Caco-2 (cell line): Measurements from ENCODE around the gene BCAS3. TPM values are rescaled to one million over a fixed set of nuclear protein-coding genes. Genes with fewer than 3 reads are reported as not detected.

Source experiments
- BruUV-seq: library from RNA; stranded (reverse); fragments of 400-500 nt; replicated peaks from 2 replicates; lab custom pipeline; 2021; lab: Mats Ljungman, UMichigan
- CTCF ChIA-PET: fragments of 300-600 bp; sonication (Branson Sonifier 250); formaldehyde crosslinking; loops from one replicate; lab custom pipeline; 2022; ENCODE audit warnings: antibody characterized with exemption; lab: Charles Lee
- POLR2A ChIA-PET: fragments of 300-600 bp; sonication (Branson Sonifier 250); formaldehyde crosslinking; loops from one replicate; lab custom pipeline; 2022; ENCODE audit warnings: antibody characterized with exemption; lab: Charles Lee
- DNase-seq, 2 experiments: peaks; one replicate each; pipeline versions ENCODE4 v3.0.0 to v3.0.0-alpha.2; 2020 to 2022
- H3K27me3 ChIP-seq: replicated peaks from 2 replicates; pipeline ENCODE4 v1.6.0; 2011; ENCODE audit warnings: low read length; ENCODE audit not compliant: control insufficient read depth, insufficient read depth
- H3K36me3 ChIP-seq: 2 replicates; pipeline ENCODE4 v1.5.1; 2011; ENCODE audit warnings: low read length; ENCODE audit not compliant: control insufficient read depth, insufficient read depth
- H3K4me1 ChIP-seq: fragments of 250-450 bp; sonication (Bioruptor Pico); 2 replicates; pipeline ENCODE4 v1.5.1; 2020; ENCODE audit warnings: mild to moderate bottlenecking
- H3K4me3 ChIP-seq: 2 replicates; pipeline ENCODE4 v1.5.1; 2011; ENCODE audit warnings: low read depth, mild to moderate bottlenecking, control low read depth, low read length
- H3K9me3 ChIP-seq: fragments of 250-450 bp; sonication (Bioruptor Pico); 2 replicates; pipeline ENCODE4 v1.5.1; 2020; ENCODE audit warnings: mild to moderate bottlenecking, moderate library complexity
- H3K27ac Mint-ChIP-seq: one replicate; pipeline ENCODE4 v1.8.0; 2022; ENCODE audit warnings: mixed read lengths; ENCODE audit not compliant: unreplicated experiment
- H3K27me3 Mint-ChIP-seq: one replicate; pipeline ENCODE4 v1.8.0; 2022; ENCODE audit warnings: mixed read lengths; ENCODE audit not compliant: insufficient read depth, unreplicated experiment
- H3K36me3 Mint-ChIP-seq: one replicate; pipeline ENCODE4 v1.8.0; 2022; ENCODE audit warnings: mild to moderate bottlenecking, mixed read lengths; ENCODE audit not compliant: insufficient read depth, unreplicated experiment
- H3K4me1 Mint-ChIP-seq: one replicate; pipeline ENCODE4 v1.8.0; 2022; ENCODE audit warnings: low read depth, mixed read lengths; ENCODE audit not compliant: unreplicated experiment
- H3K4me3 Mint-ChIP-seq: one replicate; pipeline ENCODE4 v1.8.0; 2022; ENCODE audit warnings: mild to moderate bottlenecking, moderate library complexity, mixed read lengths; ENCODE audit not compliant: unreplicated experiment
- H3K9me3 Mint-ChIP-seq: one replicate; pipeline ENCODE4 v1.8.0; 2022; ENCODE audit warnings: mixed read lengths; ENCODE audit not compliant: unreplicated experiment
- CTCF ChIP-seq, 2 experiments: fragments of 200-600 bp in 1 of 2; IDR thresholded peaks; 1 replicate in 1 of 2; 2 replicates in 1 of 2; pipeline versions ENCODE4 v1.5.1 to v1.8.0; 2011 to 2022; ENCODE audit warnings: antibody characterized with exemption in 1 of 2, control low read depth in 1 of 2, inconsistent platforms in 1 of 2, low read depth in 1 of 2, low read length in 1 of 2, mild to moderate bottlenecking in 1 of 2, moderate library complexity in 1 of 2; ENCODE audit not compliant: insufficient read depth in 1 of 2, severe bottlenecking in 1 of 2, unreplicated experiment in 1 of 2
- intact Hi-C: fragments of 100-400 bp; cut with micrococcal nuclease; formaldehyde crosslinking; loops from one replicate; pipeline ENCODE4 v1.10.0; 2022; ENCODE audit not compliant: unreplicated experiment
- total RNA-seq: library from RNA; stranded (reverse); gene quantifications from 2 replicates; pipeline ENCODE4 v1.2.3, GENCODE V29; 2022

BCAS3 gene
- total RNA-seq, 1 experiment from 2014 or later, result 44.1 TPM

- Histone ChIP-seq H3K4me3 (no peak overlapping the region), H3K27me3 (no peaks in the 10 kb centered on the region), H3K36me3 (no peaks in the 10 kb centered on the region), H3K9me3 (no peaks in the 10 kb centered on the region), H3K4me1 (peaks cover 5% of the 10 kb centered on the region; the same call in 1 of the 2 replicates)
- H3K27ac Mint-ChIP-seq, result no peak overlapping the region
- peaks cover 8% of the 10 kb centered on the region for H3K4me1 Mint-ChIP-seq
- H3K36me3 Mint-ChIP-seq, result no peaks in the 10 kb centered on the region
- no TSS peak for BruUV-seq
- ChIA-PET POLR2A (no interaction called here), CTCF (no interaction called here)
- no peaks in the 10 kb centered on the region for H3K9me3 Mint-ChIP-seq
- DNase-seq, result no peak
- H3K27me3 Mint-ChIP-seq, result no peaks in the 10 kb centered on the region
- TF ChIP-seq CTCF (IDR thresholded peaks at IDR 0.05; ENCODE audit: insufficient read depth in 1 of 2, low read depth in 1 of 2, low read length in 1 of 2, severe bottlenecking in 1 of 2, unreplicated experiment in 1 of 2), result no peak
- intact Hi-C loops, result no loop called here
- no peak overlapping the region for H3K4me3 Mint-ChIP-seq
Observed at GRCh38 chr17:60740584-60740983, 62.9 kb downstream of the BCAS3 start.

- no TSS peak for BruUV-seq
- peaks cover 8% of the 10 kb centered on the region for H3K4me1 Mint-ChIP-seq
Observed at GRCh38 chr17:60741031-60741430, 63.4 kb downstream of the BCAS3 start.

DNA sequence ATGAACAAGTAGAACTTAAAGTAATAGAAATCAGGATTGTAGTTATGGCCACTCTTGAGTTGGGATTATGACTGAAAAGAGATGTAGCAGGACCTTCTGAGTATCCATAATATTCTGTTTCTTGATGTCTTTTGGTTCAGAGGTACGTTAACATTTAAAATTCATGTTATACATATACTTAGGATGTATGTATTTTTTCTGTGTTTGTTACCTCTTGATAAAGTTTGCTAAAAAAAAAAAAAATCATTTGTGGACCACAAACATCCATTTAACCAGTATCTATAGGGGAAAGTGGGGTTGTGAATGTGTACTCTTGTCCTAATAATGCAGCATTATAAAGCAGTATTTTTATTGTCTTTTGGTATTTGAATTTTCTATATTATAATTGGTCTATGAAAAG is 65.6 kb downstream of the BCAS3 start:
- no peaks in the 10 kb centered on the region for H3K36me3 ChIP-seq
- TF ChIP-seq CTCF (IDR thresholded peaks at IDR 0.05; ENCODE audit: insufficient read depth in 1 of 2, low read depth in 1 of 2, low read length in 1 of 2, severe bottlenecking in 1 of 2, unreplicated experiment in 1 of 2), result no peak
- Mint-ChIP-seq H3K36me3 (no peaks in the 10 kb centered on the region), H3K4me3 (peak overlapping the region; percentile 68), H3K9me3 (no peaks in the 10 kb centered on the region), H3K27me3 (no peaks in the 10 kb centered on the region), H3K27ac (peak overlapping the region; percentile 84), H3K4me1 (peaks cover 8% of the 10 kb centered on the region)
- peaks cover 5% of the 10 kb centered on the region; the same call in 1 of the 2 replicates for H3K4me1 ChIP-seq
- POLR2A ChIA-PET, result no interaction called here
- DNase-seq, result no peak
- H3K27me3 ChIP-seq, result no peaks in the 10 kb centered on the region
- BruUV-seq, result no TSS peak
- H3K9me3 ChIP-seq, result no peaks in the 10 kb centered on the region
- CTCF ChIA-PET, result interaction anchor here (1.2 kb wide), 2 partner anchors 14 to 23 kb away, joined by 3 to 6 read pairs; no protein-coding TSS in a partner anchor
- H3K4me3 ChIP-seq, result no peak overlapping the region
- intact Hi-C loops, result no loop called here

More at GRCh38 chr17:60741031-60741430, 63.4 kb downstream of the BCAS3 start:
- Histone ChIP-seq H3K27me3 (no peaks in the 10 kb centered on the region), H3K9me3 (no peaks in the 10 kb centered on the region), H3K4me1 (peaks cover 5% of the 10 kb centered on the region; the same call in 1 of the 2 replicates), H3K4me3 (no peak overlapping the region), H3K36me3 (no peaks in the 10 kb centered on the region)
- CTCF ChIA-PET, result no interaction called here
- Mint-ChIP-seq H3K36me3 (no peaks in the 10 kb centered on the region), H3K4me3 (no peak overlapping the region), H3K9me3 (no peaks in the 10 kb centered on the region), H3K27ac (no peak overlapping the region), H3K27me3 (no peaks in the 10 kb centered on the region)
- intact Hi-C loops, result no loop called here
- no peak for DNase-seq
- POLR2A ChIA-PET, result no interaction called here
- no peak for TF ChIP-seq CTCF (IDR thresholded peaks at IDR 0.05; ENCODE audit: insufficient read depth in 1 of 2, low read depth in 1 of 2, low read length in 1 of 2, severe bottlenecking in 1 of 2, unreplicated experiment in 1 of 2)
